HFFc6 (cell line): ENCODE results near the gene BCL2L12. TPM values are rescaled to one million over a fixed set of nuclear protein-coding genes. Genes with fewer than 3 reads are reported as not detected.
A peak's percentile ranks its signal among the peaks of the same experiment; 100 is the strongest.

Source experiments
- DNase-seq: peaks from one replicate; pipeline ENCODE4 v3.0.0-alpha.2; 2018
- H3K27ac Mint-ChIP-seq: 2 replicates; pipeline ENCODE4 v1.8.0; 2020; ENCODE audit warnings: mild to moderate bottlenecking, mixed read lengths
- H3K27me3 Mint-ChIP-seq: 2 replicates; pipeline ENCODE4 v1.8.0; 2021; ENCODE audit warnings: mild to moderate bottlenecking, moderate library complexity, mixed read lengths; ENCODE audit not compliant: insufficient read depth
- H3K36me3 Mint-ChIP-seq: 2 replicates; pipeline ENCODE4 v1.8.0; 2021; ENCODE audit warnings: low read depth, mixed read lengths
- H3K4me1 Mint-ChIP-seq: 2 replicates; pipeline ENCODE4 v1.8.0; 2020; ENCODE audit warnings: low read depth, mixed read lengths
- H3K4me3 Mint-ChIP-seq: 2 replicates; pipeline ENCODE4 v1.8.0; 2020; ENCODE audit warnings: mild to moderate bottlenecking, moderate library complexity, mixed read lengths
- H3K9me3 Mint-ChIP-seq: 2 replicates; pipeline ENCODE4 v1.8.0; 2020; ENCODE audit warnings: mild to moderate bottlenecking, mixed read lengths
- total RNA-seq, 6 experiments: library from RNA; stranded (reverse); fragmentation: NEBNext Ultra II Directional; extraction: Animal tissue kit (Norgen Biotek cat#: 25700); gene quantifications; 2 replicates in 1 of 6; 3 replicates in 5 of 6; pipeline ENCODE4 v1.2.3, GENCODE V29; 2021
- TF ChIP-seq, protein P1 (sequence below): fragments of 200-600 bp; sonication (generic); IDR thresholded peaks from 2 replicates; pipeline ENCODE4 v1.5.0; 2021; ENCODE audit warnings: antibody characterized with exemption, mild to moderate bottlenecking

The BCL2L12 gene
- total RNA-seq, 6 experiments from 2014 or later, result 23.9 to 34.2 (median 33.4) TPM

- Mint-ChIP-seq H3K27me3 (peaks cover 8% of the 10 kb centered on the region), H3K4me1 (peaks cover 22% of the 10 kb centered on the region), H3K27ac (peak within 1 kb of the TSS; percentile 81), H3K4me3 (peak within 1 kb of the TSS; percentile 91), H3K36me3 (peaks cover 10% of the 10 kb centered on the region), H3K9me3 (no peaks in the 10 kb centered on the region; the same call in 1 of the 2 replicates)
- peak; percentile 77 for DNase-seq
- TF ChIP-seq, protein P1, sequence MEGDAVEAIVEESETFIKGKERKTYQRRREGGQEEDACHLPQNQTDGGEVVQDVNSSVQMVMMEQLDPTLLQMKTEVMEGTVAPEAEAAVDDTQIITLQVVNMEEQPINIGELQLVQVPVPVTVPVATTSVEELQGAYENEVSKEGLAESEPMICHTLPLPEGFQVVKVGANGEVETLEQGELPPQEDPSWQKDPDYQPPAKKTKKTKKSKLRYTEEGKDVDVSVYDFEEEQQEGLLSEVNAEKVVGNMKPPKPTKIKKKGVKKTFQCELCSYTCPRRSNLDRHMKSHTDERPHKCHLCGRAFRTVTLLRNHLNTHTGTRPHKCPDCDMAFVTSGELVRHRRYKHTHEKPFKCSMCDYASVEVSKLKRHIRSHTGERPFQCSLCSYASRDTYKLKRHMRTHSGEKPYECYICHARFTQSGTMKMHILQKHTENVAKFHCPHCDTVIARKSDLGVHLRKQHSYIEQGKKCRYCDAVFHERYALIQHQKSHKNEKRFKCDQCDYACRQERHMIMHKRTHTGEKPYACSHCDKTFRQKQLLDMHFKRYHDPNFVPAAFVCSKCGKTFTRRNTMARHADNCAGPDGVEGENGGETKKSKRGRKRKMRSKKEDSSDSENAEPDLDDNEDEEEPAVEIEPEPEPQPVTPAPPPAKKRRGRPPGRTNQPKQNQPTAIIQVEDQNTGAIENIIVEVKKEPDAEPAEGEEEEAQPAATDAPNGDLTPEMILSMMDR, result no peak
These were observed 25.0 kb downstream of the BCL2L12 start, which contains the start of gene CPT1C for GRCh38 chr19:49690656-49691242. CPT1C (plus strand) TSS chr19:49691116; CDS start chr19:49692253, 1,137 bp downstream.

DNA sequence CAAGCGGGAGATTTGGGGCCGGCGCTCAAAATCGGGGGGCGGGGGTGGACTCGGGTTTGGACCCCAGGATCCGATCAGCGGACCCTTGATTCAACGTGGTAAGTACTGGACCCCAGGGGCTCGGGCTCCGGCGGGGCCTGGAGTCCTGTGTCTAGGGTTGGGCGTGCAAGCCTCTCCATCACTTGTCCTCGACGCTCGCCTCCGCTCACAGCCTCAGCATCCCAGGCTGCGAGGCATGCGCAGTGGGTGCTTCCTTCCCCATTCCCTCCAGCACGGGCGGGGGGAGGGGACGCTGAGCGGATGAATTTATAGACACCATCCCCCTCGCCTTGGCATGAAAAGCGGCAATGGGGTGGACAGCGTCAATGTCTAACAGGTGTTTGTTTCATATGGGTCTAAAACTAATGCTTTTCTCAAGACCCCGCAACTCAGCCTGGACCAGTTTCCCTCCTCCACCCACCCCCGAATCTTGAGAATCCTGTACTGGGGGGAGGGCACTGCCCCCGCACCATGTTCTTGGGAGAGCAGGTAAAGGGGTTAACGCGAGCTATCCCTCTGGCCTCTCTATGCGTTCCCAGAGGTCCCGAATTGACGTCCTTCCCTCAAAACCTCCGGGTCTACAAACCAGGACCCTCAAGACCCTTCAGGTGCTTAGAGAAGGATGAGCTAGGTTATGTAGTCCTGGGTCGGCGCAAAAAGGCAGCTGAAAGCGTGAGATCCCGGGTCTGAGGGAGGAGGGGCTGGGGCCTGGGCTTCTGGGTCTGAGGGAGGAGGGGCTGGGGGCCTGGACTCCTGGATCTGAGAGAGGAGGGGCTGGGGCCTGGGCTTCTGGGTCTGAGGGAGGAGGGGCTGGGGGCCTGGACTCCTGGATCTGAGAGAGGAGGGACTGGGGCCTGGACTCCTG, 25.8 kb downstream of the BCL2L12 start:
- Mint-ChIP-seq H3K9me3 (no peaks in the 10 kb centered on the region; the same call in 1 of the 2 replicates), H3K27me3 (peaks cover 8% of the 10 kb centered on the region), H3K36me3 (peaks cover 10% of the 10 kb centered on the region), H3K4me1 (peaks cover 22% of the 10 kb centered on the region), H3K27ac (peak overlapping the region; percentile 81), H3K4me3 (peak overlapping the region; percentile 91)
- TF ChIP-seq, protein P1, result no peak
- peak; percentile 49 for DNase-seq

- Mint-ChIP-seq H3K27me3 (peaks cover 8% of the 10 kb centered on the region), H3K27ac (peak overlapping the region; percentile 9; the same call in 1 of the 2 replicates), H3K4me1 (peaks cover 22% of the 10 kb centered on the region), H3K4me3 (peak overlapping the region; percentile 91), H3K9me3 (no peaks in the 10 kb centered on the region; the same call in 1 of the 2 replicates), H3K36me3 (peaks cover 12% of the 10 kb centered on the region)
- TF ChIP-seq, protein P1, result no peak
- DNase-seq, result no peak
These were observed 26.4 kb downstream of the BCL2L12 start for GRCh38 chr19:49692147-49692506.

- H3K27ac Mint-ChIP-seq, result no peak overlapping the region
- H3K4me3 Mint-ChIP-seq, result no peak overlapping the region
- peaks cover 10% of the 10 kb centered on the region for H3K36me3 Mint-ChIP-seq
- peaks cover under 1% of the 10 kb centered on the region; the same call in 1 of the 2 replicates for H3K27me3 Mint-ChIP-seq
- H3K9me3 Mint-ChIP-seq, result no peaks in the 10 kb centered on the region
- peaks cover 6% of the 10 kb centered on the region for H3K4me1 Mint-ChIP-seq
- DNase-seq, result no peak
- TF ChIP-seq, protein P1, result no peak
These were observed 30.4 kb downstream of the BCL2L12 start for GRCh38 chr19:49696115-49696514.

DNA sequence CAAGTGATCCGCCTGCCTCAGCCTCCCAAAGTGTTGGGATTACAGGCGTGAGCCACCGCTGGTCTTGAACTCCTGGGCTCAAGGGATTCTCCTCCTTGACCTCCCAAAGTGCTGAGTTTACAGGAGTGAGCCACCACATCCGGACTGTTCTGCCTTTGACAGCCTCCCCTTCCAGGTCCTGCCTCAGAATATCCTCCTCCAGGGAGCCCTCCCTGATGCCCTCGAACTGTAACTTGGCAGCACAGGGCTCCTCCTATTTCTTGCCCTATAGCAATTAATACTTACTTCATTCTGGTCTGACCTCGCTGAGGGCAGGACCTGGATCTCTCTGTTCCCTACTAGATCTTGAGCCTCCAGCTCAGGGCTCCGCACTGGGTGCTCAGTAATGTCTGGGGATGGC, 31.1 kb downstream of the BCL2L12 start:
- peaks cover 10% of the 10 kb centered on the region for H3K36me3 Mint-ChIP-seq
- no peak overlapping the region for H3K27ac Mint-ChIP-seq
- H3K27me3 Mint-ChIP-seq, result no peaks in the 10 kb centered on the region; the same call in 1 of the 2 replicates
- no peaks in the 10 kb centered on the region for H3K4me1 Mint-ChIP-seq
- H3K4me3 Mint-ChIP-seq, result no peak overlapping the region
- TF ChIP-seq, protein P1, result no peak
- no peaks in the 10 kb centered on the region for H3K9me3 Mint-ChIP-seq
- no peak for DNase-seq
